B cell (primary cell): ENCODE measurements around the gene KCNH1.

Experiments used
- EZH2 ChIP-seq: IDR thresholded peaks from 2 replicates; pipeline ENCODE4 v1.6.1; 2012; ENCODE audit warnings: borderline replicate concordance, low read depth, mild to moderate bottlenecking, moderate library complexity, low read length; ENCODE audit not compliant: insufficient read depth, poor library complexity, severe bottlenecking
- TF ChIP-seq, protein P1 (sequence below): fragments of 200-600 bp; IDR thresholded peaks from one replicate; pipeline ENCODE4 v1.8.0; 2022; ENCODE audit warnings: antibody characterized with exemption, mild to moderate bottlenecking

DNA sequence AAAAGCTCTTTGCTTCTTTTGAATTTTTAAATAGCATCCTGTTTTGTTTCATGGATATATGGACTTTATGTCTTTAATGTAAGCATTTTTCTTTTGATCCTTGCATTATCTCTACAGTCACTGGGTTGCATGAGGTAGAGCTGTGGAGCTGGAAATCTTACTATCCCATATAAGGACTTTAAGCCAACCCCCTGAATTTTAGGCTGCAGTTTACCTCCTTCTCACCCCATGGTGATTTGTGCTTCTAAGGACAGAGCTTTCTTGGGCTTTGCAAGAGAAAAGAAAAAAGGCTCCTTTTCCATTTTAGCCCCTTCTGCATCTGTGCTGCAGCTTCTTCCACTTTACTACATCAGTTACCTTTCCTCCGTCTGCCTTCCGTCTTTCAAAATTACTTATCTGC is 431.4 kb downstream of the KCNH1 start:
- TF ChIP-seq, protein P1, sequence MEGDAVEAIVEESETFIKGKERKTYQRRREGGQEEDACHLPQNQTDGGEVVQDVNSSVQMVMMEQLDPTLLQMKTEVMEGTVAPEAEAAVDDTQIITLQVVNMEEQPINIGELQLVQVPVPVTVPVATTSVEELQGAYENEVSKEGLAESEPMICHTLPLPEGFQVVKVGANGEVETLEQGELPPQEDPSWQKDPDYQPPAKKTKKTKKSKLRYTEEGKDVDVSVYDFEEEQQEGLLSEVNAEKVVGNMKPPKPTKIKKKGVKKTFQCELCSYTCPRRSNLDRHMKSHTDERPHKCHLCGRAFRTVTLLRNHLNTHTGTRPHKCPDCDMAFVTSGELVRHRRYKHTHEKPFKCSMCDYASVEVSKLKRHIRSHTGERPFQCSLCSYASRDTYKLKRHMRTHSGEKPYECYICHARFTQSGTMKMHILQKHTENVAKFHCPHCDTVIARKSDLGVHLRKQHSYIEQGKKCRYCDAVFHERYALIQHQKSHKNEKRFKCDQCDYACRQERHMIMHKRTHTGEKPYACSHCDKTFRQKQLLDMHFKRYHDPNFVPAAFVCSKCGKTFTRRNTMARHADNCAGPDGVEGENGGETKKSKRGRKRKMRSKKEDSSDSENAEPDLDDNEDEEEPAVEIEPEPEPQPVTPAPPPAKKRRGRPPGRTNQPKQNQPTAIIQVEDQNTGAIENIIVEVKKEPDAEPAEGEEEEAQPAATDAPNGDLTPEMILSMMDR, result no peak
- no peak for TF ChIP-seq EZH2
